DMS53 (cell line): ENCODE results near the gene ZNF783.
"Not testable (repeated sequence)": the region's sequence is repeated elsewhere in the genome, so short reads cannot be mapped to it uniquely, and the experiment has no call there.

Source experiments
- DNase-seq: peaks from one replicate; lab custom pipeline; 2025; lab: John Stamatoyannopoulos, UW

The ZNF783 gene

GRCh38 chr7:149261829-149262617 is at the start of gene ZNF783:
Gene ZNF783 (plus strand): TSS chr7:149262196. CDS start chr7:149262334, 138 bp downstream.
- DNase-seq: peak; percentile 98

DNA sequence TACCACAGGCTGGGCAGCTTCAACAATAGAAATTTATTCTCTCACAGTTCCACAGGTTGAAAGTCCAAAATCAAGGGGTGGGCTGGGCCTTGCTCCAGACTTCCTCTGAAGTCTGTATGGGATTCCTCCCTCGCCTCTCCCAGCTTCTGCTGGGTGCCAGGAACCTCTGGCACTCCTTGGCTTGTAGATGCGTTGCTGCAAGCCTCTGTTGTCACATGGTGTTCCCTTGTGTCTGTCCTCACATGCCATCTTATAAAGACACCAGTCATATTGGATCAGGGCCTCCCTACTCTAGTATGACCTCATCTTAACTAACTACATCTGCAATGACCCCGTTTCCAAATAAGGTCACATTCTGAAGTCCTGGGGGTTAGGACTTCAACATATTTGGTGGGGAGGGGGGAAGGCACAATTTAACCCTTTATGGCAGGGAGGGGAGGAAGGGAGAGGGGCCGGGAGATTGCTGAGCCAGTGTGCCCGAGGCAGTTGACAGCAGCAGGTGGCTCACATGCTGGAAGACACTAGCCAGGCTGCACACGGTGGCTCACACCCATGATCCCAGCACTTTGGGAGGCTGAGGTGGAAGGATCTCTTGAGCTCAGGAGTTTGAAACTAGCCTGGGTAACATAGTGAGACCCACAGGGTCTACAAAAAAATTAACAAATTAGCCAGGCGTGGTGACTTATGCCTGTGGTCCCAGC is 47.8 kb upstream of the ZNF783 start:
- no peak for DNase-seq

GRCh38 chr7:149216402-149216801 is 45.6 kb upstream of the ZNF783 start:
- no peak for DNase-seq

DNA sequence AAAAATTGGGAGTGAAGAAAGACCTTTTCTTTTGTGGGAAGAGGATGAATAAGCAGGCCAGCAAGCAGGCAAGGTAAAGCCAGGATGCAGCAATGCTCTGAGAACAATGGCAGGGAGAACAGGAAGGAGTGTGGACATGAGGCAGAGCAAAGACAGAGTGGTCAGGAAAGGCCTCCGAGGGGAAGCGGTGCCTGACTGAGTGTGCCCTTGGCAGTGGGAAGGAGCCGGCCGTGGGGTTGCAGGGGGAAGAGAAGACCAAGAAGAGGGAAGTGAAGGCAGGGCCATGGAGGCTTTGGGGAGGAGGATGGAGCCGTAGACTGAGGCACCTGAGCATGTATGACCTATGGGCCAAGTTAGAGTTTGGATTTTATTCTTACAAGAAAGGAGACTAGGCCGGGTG is 44.4 kb upstream of the ZNF783 start:
- no peak for DNase-seq

GRCh38 chr7:149218469-149219420 is 43.3 kb upstream of the ZNF783 start:
- DNase-seq: no peak

DNA sequence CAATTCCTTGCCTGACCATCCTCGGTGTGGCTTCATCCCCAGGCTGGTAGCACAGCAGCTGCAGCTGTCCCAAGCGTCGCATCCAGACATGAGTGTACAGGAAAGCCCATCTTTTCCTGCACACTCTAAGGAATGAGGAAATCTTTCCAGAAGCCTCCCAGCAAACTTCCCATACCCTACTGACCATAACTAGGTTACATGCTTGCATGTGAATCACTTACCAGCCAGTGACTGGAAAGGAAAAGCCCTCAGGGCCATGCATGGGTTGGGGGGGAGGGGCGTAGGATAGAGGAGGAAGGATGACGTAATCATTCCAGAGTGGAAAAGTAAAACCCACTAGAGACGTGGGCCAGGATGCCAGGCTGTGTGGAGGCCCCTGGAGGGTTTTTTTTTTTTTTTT is 41.5 kb upstream of the ZNF783 start:
- no peak for DNase-seq

DNA sequence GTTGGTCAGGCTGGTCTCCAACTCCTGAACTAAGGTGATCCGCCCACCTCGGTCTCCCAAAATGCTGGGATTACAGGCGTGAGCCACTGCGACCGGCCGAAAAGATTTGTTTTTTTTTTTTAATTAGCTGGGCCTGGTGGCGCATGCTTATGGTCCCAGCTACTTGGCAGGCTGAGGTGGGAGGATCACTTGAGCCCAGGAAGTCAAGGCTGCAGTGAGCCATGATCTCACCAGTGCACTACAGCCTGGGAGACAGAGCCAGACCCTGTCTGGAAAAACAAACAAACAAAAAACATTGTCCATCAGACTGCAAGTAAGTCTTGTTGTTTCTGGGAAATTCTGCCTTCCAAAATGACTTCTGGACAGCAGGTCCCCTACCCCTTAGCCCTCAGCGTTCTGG is 38.8 kb upstream of the ZNF783 start:
- DNase-seq: no peak

DNA sequence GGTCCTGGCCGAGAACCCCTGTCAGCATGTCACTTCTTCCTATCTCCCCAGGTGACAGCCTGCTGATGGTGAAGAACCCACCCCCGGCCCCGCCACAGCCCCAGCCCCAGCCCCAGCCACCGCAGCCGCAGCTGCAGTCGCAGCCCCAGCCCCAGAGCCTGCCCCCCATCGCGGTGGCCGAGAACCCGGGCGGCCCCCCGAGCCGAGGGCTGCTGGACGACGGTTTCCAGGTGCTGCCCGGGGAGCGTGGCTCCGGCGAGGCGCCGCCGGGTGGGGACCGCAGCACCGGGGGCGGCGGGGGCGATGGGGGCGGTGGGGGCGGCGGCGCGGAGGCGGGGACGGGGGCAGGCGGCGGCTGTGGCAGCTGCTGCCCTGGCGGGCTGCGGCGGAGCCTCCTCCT is 38.2 kb upstream of the ZNF783 start:
- DNase-seq: no peak

- no peak for DNase-seq
Observed at GRCh38 chr7:149224352-149224751, 37.6 kb upstream of the ZNF783 start.

DNA sequence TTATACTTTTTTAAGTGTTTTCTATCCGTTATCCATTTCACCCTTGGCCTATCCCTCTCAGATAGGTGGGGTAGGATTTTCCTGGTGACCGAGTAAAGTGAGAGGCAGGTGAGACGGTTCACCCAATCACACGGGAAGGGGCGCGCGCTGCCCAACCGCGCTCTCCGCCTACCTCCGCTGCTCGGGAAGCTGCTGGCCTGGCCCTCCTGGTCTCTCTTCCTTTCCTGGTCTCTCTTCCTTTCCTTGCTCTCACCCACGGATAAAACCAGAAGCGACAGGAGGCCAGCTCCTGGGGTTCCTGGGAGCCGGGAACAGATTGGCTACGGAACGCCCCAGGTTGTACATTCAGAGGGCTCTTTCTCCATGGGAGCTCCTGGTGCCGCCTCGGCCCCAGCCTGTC is 36.9 kb upstream of the ZNF783 start:
- no peak for DNase-seq

DNA sequence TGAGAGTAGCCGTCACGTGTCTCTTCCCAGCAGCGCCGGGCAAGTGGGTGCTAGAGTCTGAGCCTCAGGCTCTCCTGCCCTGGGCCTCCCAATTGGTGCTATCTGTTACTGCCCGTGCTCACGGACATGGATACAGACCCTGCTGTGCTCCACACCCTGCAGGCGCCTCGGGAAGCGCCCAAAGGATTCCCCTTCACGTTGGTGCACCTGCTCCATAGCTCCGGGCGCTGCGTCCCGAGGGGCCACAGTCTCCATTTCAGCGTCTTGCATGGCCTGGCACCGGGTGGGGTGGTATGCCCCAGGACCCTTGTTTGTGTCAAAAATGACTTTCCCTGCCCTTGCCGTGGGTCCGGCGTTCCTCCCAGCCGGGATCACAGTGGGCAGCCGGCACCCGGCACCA is 36.3 kb upstream of the ZNF783 start:
- no peak for DNase-seq

- DNase-seq: not testable (repeated sequence)
Observed at GRCh38 chr7:149226366-149226765, 35.6 kb upstream of the ZNF783 start.

DNA sequence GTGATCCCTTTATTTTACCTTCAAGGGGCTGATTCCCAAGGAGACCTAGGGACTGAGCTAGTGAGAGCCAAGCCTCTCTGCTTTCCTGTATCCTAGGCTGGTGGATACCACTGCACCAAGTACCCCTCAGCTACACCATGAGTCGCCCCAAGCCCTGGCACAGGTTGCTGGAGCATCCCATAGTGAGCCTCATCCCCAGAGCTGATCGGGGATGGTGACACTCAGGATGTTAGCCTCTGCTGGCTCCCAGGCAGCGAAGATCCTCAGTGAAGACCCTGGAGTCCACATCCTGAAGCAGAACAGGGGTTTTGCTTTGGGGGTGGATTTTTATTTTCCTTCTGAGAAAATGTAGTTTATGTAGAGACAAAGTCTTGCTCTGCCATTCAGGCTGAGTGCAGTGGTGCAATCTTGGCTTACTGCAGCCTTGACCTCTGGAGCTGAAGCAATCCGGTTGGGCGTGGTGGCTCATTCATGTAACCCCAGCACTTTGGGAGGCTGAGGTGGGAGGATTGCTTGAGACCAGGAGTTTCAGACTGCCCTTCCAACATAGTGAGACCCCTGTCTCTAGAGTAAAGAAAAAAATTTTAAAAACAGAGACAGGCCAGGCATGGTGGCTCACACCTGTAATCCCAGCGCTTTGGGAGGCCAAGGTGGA is 35.0 kb upstream of the ZNF783 start:
- no peak for DNase-seq

GRCh38 chr7:149228831-149229471 is 33.0 kb upstream of the ZNF783 start:
- peak; percentile 45 for DNase-seq

DNA sequence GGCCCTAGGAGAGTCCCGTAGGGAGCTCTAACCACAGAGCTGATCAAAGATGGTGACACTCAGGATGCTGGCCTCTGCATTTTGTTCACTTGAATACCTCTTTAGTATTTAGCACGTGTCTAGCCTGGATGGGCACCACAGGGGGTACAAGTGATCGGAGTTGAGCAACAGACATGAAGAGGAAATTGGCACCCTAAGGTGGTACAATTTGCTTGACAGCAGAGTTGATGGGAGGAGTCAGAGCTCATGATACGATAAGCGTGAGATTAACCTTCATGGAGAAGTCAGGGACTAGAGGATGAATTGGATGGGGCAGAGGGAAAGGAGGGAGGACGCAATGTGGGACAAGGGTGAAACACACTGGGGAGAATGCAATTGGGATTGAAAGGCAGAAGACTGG is 32.5 kb upstream of the ZNF783 start:
- peak; percentile 28 for DNase-seq

- no peak for DNase-seq
Observed at GRCh38 chr7:149232362-149232761, 29.6 kb upstream of the ZNF783 start.

GRCh38 chr7:149233655-149234204 is 28.3 kb upstream of the ZNF783 start:
- not testable (repeated sequence) for DNase-seq

DNA sequence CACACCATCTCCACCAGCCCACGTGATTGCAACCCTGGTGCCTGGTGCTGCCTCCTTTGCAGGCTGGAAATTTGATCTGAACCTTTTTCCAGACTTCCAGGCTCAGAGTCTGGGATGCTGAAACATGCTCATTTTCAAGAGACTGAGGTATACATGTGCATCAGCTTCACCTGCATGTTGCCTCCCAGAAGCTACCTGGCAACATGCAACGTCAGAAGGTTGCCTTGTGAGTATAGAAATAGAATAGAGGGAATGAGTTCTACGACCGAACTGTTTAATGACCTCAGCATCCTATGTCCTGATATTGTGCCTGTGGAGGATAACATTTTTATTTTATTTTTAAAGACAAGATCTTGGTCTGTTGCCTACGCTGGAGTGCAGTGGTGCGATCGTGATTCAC is 24.5 kb upstream of the ZNF783 start:
- DNase-seq: no peak

GRCh38 chr7:149238051-149238450 is 23.9 kb upstream of the ZNF783 start:
- DNase-seq: peak; percentile 70

DNA sequence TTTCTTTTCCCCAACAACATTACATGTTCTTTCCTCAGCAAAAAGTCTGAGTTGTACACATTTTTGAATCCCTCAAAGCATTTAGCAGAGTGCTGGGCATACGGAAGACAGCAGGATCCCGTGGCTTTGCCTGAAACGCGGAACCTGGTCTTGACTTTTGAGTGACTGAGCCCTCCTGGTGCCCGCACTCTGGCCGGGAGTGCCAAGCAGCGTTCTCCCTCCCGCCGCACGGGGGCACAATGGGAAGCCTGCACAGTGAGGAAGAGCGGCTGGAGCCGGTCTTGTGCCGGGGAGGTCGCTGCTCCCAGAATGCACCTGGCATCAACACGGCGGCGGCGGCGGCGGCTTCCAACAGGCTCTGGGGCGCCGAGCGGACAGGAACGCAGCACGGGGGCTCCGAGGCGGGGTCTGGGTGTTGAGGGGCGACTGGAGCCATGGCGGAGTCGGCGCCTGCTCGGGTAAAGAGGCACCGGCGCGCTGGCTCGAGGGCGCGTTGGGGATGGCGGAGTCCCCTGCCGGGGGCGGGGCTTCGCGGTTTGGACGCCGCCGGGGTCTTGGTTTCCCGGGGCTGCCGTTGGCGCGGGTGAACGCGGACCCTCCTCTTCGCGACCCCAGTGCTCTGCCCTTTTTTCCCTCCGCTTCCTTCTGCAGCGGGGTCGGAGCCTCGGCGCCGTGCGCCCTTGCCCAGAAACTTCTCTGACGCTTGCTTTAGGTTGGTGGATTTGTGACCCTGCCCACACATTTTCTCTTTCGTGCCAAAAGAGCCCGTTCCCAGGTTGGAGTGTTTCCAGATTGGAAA is 22.5 kb upstream of the ZNF783 start, which contains the start of gene ZNF212:
Gene ZNF212, plus strand, starts transcription at position 307 of the 799 bp plus-strand sequence. Its CDS starts 128 bp downstream, at position 435.
- DNase-seq: peak; percentile 98
